Embryonic facial prominence (tissue), 1 donor: ENCODE measurements around the gene HABP2.

ENCODE experiments used
- DNase-seq: peaks from one replicate; pipeline ENCODE4 v3.0.0-alpha.2; 2016; ENCODE audit errors: extremely low spot score

Gene HABP2

DNA sequence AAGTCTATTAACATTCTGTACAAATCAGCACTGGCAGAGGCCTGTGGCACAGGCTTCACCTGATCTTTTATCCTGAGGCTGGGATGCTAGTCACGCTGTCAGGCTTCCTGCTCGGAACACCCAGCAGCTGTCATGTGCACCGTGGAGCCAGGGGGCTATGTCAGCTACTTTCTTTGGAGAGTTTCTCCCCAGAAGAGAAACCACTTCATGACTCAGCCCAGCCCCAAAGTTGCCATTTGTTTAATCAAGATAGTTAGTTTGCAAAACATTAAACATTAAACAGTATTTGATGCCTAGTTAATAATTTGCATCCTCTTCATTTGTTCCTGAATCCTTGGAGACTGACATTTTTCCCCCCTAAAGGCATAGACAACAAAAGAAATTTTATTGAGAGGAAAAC lies at the start of gene HABP2:
Gene HABP2 (plus strand): TSS at position 353 of the 400 bp plus-strand sequence. CDS start 69 bp downstream, outside the sequence.
- no peak for DNase-seq

- no peak for DNase-seq
Observed at GRCh38 chr10:113503930-113504329, 48.9 kb upstream of the HABP2 start.

DNA sequence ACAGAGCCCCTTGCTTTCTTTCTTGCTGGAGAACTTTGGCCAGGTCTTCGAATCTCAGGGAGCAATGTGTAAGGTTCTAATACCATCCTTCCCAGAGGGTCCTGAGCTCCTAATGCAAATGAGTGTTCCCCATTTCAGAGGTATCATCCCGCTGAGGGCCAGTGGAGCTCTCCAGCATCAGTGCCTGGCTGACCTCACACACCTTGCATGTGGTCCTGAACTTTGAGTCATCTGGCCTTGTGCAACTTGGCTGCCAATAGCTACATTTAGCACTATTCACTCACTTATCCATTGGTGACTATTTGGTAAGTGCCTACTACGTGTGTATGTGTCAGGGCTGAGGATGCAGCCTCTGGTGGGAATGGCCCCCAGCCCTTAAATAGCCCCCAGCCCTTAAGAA lies 48.4 kb upstream of the HABP2 start:
- DNase-seq: no peak

GRCh38 chr10:113506476-113506875 lies 46.4 kb upstream of the HABP2 start:
- no peak for DNase-seq

GRCh38 chr10:113511419-113511818 lies 41.4 kb upstream of the HABP2 start:
- DNase-seq: no peak

GRCh38 chr10:113515161-113515560 lies 37.7 kb upstream of the HABP2 start:
- DNase-seq: no peak

GRCh38 chr10:113515601-113516000 lies 37.3 kb upstream of the HABP2 start:
- peak; percentile 75 for DNase-seq

DNA sequence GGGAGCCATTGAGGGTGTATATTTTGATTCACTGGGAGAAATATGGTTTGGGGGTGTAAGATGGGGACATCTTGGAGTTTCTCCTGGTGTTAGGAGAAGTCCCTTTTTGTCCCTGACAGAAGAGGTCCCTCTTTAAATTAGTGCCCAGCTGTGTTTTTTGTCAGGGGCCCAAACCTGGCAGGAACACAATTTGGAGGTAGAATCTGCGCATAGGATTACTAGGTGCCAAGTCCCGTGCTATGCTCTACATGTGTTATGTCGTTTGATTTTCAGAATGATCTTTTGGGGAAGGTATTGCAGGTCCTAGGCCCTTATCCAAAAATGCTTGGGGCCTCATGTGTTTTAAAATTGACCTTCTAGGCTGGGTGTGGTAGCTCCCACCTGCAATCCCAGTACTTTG lies 36.8 kb upstream of the HABP2 start:
- DNase-seq: no peak

DNA sequence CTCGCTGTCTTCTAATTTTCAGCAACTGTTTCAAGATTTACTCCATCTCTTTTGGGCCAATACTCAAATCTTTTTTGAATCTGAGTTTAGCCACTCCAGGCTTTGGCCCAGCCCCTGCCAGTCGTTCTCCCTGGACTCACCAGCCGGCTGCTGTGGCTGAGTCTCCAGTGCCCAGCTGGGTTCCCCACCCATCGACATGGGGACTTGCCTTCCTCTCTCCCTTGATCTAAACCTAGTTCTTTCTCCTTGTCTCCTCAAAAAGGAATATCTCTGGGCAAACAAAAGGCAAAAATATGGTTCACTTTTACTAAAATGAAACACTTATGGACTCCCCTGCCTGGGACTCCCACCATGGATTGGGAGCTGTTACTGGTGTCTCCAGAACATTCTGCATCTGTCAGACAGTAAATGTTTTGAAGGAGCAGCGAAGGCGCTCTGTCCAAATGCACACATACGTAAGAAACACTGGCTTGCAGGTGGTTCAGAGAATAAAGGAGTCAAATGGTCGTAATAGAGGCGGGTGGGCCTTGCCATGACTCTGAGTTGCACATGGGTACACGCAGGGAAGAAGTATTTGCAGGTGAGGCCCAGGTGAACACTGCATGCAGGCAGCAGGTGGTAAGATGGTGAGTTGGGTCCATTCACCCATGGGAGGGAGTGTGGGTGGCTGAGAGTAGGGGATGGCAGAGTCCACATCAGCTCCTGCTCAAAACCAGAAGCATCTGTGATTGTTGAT lies 35.5 kb upstream of the HABP2 start:
- DNase-seq: no peak

DNA sequence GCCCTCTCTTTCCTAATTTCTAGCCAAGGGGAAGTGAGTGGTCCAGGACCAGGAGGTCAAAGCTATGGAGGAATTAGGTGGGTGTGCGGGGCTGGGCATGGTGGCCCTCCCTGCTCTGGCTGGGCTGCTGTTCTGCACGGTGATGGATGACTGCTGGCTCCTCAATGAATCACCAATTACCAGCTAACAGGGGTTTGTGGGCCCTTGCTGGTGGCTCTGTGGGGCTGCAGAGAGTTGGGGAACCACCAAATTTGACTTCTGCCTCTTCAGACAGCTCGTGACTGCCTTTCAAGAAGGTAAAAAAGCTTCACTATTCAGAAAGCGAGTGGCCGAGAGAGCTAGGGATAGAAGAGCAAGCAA lies 35.0 kb upstream of the HABP2 start:
- no peak for DNase-seq

GRCh38 chr10:113518415-113518814 lies 34.4 kb upstream of the HABP2 start:
- DNase-seq: no peak

- no peak for DNase-seq
Observed at GRCh38 chr10:113518816-113519591, 33.8 kb upstream of the HABP2 start.

DNA sequence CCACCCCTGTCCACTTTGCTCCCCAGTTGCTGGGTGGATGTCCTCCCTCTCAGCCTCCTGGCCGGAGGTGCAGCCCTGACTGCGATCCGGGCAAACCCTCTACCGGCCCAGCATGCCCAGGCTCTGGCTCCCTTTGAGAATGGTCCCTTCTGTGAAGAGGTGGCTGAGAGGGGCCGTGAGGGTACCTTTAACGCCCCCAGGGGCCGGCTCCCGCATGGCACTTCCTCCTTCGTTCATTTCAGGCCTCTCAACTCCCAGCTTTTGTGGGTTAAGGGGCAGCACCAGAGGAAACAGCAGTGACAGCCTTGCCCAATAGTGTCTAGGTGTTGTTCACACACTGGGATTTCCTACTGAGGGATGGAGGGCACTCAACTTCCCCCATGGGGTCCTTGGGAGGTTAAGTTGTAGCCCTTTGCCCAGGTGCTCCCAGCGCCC lies 33.2 kb upstream of the HABP2 start:
- no peak for DNase-seq

GRCh38 chr10:113520261-113520660 lies 32.6 kb upstream of the HABP2 start:
- no peak for DNase-seq

- peak; percentile 56 for DNase-seq
Observed at GRCh38 chr10:113520690-113521474, 32.0 kb upstream of the HABP2 start.

DNA sequence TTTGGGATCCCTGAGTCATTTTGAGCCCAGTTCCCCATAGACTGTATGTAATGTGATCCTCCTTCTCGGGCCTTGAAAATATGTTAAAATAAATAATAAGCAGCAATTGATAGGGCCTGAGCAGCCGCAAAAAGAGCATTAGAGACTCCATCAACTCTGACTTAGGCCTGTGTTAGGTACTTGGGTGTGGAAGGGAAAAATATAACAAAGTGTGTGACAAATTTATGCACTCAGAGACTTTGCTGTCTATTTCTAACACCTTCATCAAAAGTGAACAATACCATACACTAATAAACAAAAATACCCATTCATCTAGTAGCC lies 31.4 kb upstream of the HABP2 start:
- no peak for DNase-seq

- no peak for DNase-seq
Observed at GRCh38 chr10:113522460-113522859, 30.4 kb upstream of the HABP2 start.

- no peak for DNase-seq
Observed at GRCh38 chr10:113523071-113523470, 29.8 kb upstream of the HABP2 start.

DNA sequence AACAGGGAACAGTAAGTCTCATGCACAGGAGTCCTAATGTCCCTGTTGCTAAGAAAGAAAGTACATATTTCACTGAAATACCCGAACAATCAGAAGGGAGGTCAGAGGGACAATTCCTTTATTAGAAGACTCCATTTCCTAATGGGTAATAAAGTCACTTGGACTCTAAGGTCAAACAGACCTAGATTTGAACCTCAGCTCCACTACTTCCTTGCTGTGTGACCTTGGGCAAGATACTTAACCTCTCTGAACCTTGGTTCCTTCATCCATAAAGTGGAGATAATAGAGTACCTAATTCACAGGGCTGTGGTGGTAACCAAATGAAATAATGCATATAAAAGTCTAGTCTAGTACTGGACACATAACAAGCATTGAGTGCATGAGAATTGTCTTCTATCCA lies 29.2 kb upstream of the HABP2 start:
- DNase-seq: no peak

DNA sequence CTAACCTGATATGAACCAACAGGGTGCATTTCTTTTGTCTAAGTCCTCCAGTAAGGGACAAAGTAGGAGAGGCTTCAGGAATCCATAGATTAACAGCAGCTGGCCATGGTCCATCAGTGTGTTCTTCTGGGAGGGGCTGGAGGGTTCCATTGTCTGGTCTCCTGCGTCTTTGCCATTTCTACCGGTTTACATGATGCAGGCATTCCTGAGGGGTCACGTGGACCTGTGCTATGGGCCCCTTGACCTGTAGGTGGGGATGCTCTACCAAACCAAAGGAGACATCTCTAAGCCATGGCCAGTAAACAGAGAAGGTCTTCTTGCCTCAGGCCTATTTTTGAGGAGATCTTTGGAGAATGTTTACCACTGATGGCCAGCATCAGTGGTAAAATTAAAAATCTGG lies 28.7 kb upstream of the HABP2 start:
- DNase-seq: no peak

DNA sequence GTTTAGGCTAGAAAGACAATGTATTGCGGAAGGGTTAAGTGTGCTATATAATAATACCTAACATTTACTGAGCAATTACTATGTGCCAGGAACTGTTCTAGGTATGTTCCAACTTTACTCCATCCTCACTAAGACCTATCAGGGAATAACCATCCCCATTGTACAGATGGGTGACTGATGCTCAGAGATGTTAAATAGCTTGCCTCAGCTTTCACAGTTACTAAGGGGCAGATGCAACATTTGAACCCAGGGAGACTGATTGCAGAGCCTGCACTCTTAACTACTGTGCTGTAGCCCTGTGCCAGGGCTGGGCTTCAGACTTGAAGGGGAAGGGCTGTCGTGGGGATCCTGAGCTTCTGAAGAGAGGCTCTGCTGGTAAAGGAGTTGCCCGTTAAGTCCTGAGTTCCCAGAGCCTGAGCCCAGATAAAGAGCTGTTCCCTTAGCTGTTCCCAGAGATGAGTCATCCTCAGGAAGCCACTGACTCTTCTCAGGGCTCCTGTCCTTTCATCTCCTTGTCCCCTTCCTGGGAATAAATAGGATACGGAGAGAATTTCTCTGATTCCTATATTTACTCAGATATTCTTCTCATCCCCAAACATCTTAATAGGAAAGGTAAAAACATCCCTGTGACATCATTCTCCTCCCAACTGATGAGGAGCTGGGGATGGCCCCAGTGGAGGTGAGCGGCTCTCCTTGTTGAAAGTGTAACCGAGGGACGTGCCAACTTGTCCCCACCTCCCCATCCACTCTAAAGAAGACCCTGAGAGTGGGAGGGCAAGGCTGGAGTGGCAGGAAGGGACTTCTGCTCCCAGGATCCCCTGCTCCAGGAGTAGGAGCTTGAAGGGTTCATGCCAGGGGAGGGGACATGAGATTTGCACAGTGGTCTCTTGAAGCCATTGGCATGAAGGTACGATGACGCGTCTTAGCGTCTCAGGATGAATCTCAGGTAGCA lies 28.0 kb upstream of the HABP2 start:
- no peak for DNase-seq

DNA sequence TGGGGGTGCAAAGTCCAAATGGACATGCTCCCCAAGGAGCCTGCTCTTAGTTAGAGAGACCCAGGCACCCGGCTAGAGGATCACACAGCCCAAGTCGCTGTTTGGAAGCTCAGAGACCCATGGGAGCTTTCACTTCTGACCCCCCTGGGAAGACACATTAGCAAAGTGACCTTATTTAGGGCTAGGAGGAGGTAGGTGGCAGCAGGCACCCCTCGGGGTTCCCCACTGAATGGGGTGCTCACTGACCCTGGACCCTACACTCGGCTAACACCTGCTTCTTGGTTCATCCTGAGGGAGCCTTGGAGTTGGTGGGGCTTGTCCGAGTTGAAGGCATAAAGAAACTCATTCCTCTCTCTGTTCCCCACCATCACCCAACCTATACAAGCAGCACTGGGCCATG lies 27.1 kb upstream of the HABP2 start:
- DNase-seq: no peak
